Prostate gland (tissue), 2 donors: Measurements from ENCODE around the gene AGER.

Experiments used
- POLR2AphosphoS5 ChIP-seq: sonication (generic); formaldehyde crosslinking; IDR thresholded peaks from one replicate; pipeline ENCODE4 v1.6.1; 2017; ENCODE audit warnings: antibody characterized with exemption
- TF ChIP-seq, protein P1 (sequence below), 4 experiments: fragments of 200-600 bp in 2 of 4; fragments of 450-650 bp in 2 of 4; sonication (generic) in 2 of 4; IDR thresholded peaks; 1 replicate in 3 of 4; 2 replicates in 1 of 4; pipeline ENCODE4 v1.5.1; 2016 to 2019; ENCODE audit warnings: antibody characterized with exemption in 4 of 4, mild to moderate bottlenecking in 2 of 4, moderate library complexity in 2 of 4

DNA sequence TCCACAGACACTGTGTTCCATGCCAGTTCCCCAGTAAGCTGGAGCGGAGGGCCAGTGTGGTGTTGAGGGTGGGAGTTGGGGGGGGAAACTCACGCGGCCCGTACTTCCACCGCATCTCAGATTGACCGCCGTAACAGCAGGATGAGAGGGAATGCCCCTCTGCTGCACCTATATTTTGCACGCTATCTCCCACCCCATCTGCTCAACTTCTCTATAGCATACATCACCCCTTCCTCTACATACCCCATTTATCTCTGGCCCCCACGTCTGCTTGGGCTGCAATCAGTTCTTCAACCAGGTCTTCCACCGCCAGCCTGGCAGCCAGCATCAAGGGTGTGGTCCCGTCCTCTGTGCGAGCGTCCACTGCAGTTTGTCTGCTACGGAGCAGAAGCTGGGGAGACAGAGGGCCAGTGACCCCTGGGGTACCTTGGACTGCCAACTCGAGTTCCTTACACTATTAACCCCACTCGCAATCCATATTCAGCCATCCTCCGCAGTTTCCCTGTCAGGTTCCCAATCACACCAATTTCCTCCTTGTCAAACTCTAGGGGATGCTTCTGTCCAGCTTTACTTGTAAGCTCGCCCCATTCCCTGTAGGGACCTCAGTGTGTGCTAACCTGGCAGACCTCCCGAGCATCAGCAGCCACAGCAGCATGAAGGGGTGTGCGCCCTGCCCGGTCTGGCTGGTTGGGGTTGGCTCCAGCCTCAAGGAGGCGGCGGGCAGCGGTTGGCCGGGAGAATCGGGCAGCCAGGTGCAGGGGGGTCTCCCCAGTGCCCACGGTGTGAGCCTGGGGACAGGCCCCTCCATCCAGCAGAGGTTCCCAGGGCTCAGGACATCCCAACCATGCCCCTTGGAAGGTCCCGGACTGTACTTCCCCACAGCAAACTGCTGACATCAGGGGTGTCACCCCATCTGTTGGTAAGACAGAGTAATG is 12.9 kb upstream of the AGER start:
- no peak for TF ChIP-seq POLR2AphosphoS5
- TF ChIP-seq, protein P1, sequence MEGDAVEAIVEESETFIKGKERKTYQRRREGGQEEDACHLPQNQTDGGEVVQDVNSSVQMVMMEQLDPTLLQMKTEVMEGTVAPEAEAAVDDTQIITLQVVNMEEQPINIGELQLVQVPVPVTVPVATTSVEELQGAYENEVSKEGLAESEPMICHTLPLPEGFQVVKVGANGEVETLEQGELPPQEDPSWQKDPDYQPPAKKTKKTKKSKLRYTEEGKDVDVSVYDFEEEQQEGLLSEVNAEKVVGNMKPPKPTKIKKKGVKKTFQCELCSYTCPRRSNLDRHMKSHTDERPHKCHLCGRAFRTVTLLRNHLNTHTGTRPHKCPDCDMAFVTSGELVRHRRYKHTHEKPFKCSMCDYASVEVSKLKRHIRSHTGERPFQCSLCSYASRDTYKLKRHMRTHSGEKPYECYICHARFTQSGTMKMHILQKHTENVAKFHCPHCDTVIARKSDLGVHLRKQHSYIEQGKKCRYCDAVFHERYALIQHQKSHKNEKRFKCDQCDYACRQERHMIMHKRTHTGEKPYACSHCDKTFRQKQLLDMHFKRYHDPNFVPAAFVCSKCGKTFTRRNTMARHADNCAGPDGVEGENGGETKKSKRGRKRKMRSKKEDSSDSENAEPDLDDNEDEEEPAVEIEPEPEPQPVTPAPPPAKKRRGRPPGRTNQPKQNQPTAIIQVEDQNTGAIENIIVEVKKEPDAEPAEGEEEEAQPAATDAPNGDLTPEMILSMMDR (IDR thresholded peaks at IDR 0.05) = no peak
